K562 (cell line): ENCODE measurements around the gene FARP1. TPM values are rescaled to one million over a fixed set of nuclear protein-coding genes. Genes with fewer than 3 reads are reported as not detected.

ENCODE experiments used
- ATAC-seq: fragments of 200-7000 bp; cut with Tn5 transposase; 3 replicates; pipeline ENCODE4 v1.9.1; 2020; ENCODE audit warnings: moderate library complexity
- BruUV-seq: library from RNA; stranded (reverse); fragments of 400-500 nt; replicated peaks from 2 replicates; lab custom pipeline; 2021; lab: Mats Ljungman, UMichigan
- CTCF ChIA-PET: fragments of 300-600 bp; formaldehyde crosslinking; extraction: SDS; loops from one replicate; lab custom pipeline; 2021; ENCODE audit warnings: low intra/inter-chr PET ratio; lab: Yijun Ruan, JAX
- POLR2A ChIA-PET: fragments of 300-600, 350-650 bp; sonication (Branson Sonifier 250); formaldehyde crosslinking; extraction: SDS; loops from one replicate; lab custom pipeline; 2021; ENCODE audit warnings: antibody characterized with exemption, inconsistent platforms; lab: Yijun Ruan, JAX
- DNase-seq, 4 experiments: peaks; one replicate each; pipeline versions ENCODE4 v3.0.0 to v3.0.0-alpha.2; 2011 to 2018; ENCODE audit warnings: low spot score in 3 of 4, mixed read lengths in 3 of 4; ENCODE audit errors: extremely low read depth in 1 of 4
- FAIRE-seq: peaks from 2 replicates; lab custom pipeline; 2011; peaks lifted over from hg19 to GRCh38; lab: Jason Lieb, UNC
- H2AFZ ChIP-seq: 2 replicates; pipeline ENCODE4 v1.6.0; 2011; ENCODE audit warnings: low read depth, low read length, control low read depth, inconsistent platforms
- H3K27ac ChIP-seq: fragments of 200-600 bp; 3 replicates; pipeline ENCODE4 v1.8.0; 2011; ENCODE audit warnings: low read depth, mild to moderate bottlenecking, control low read depth, inconsistent platforms, low read length, moderate library complexity, mixed read lengths; ENCODE audit errors: extremely low read depth
- H3K27me3 ChIP-seq, 2 experiments: fragments of 300-600 bp in 1 of 2; 2 replicates in 1 of 2; 3 replicates in 1 of 2; pipeline versions ENCODE4 v1.6.0 to v1.8.0; 2011; ENCODE audit warnings: inconsistent platforms in 2 of 2, low read length in 2 of 2, mild to moderate bottlenecking in 1 of 2, mixed read lengths in 1 of 2, moderate library complexity in 1 of 2; ENCODE audit not compliant: control insufficient read depth in 2 of 2, insufficient read depth in 2 of 2
- H3K36me3 ChIP-seq: fragments of 300-600 bp; 3 replicates; pipeline ENCODE4 v1.8.0; 2011; ENCODE audit warnings: mild to moderate bottlenecking, low read length, inconsistent platforms; ENCODE audit not compliant: control insufficient read depth, insufficient read depth
- H3K4me1 ChIP-seq, 2 experiments: fragments of 200-600 bp in 1 of 2; replicated peaks in 1 of 2; 2 replicates in 1 of 2; 3 replicates in 1 of 2; pipeline versions ENCODE4 v1.5.1 to v1.8.0; 2011; ENCODE audit warnings: inconsistent platforms in 2 of 2, low read length in 2 of 2, mild to moderate bottlenecking in 1 of 2, mixed read lengths in 1 of 2, moderate library complexity in 1 of 2; ENCODE audit not compliant: control insufficient read depth in 2 of 2, insufficient read depth in 2 of 2
- H3K4me2 ChIP-seq: 2 replicates; pipeline ENCODE4 v1.6.1; 2011; ENCODE audit warnings: low read length, control low read depth, inconsistent platforms, mixed read lengths; ENCODE audit not compliant: insufficient read depth
- H3K4me3 ChIP-seq: fragments of 200-600 bp; sonication (generic), shearing (Covaris generic); 2 replicates; pipeline ENCODE4 v1.5.1; 2016; ENCODE audit warnings: control low read depth, inconsistent platforms
- H3K79me2 ChIP-seq: fragments of 200-600 bp; 3 replicates; pipeline ENCODE4 v1.8.0; 2011; ENCODE audit warnings: low read length, inconsistent platforms; ENCODE audit not compliant: control insufficient read depth, insufficient read depth
- H3K9ac ChIP-seq, 2 experiments: 2 replicates each; pipeline versions ENCODE4 v1.6.0 to v1.6.1; 2011; ENCODE audit warnings: low read depth in 2 of 2, low read length in 2 of 2, control low read depth in 1 of 2, inconsistent platforms in 1 of 2, mild to moderate bottlenecking in 1 of 2, mixed read lengths in 1 of 2; ENCODE audit not compliant: insufficient read depth in 1 of 2
- H3K9me1 ChIP-seq: one replicate; pipeline ENCODE4 v1.6.0; 2011; ENCODE audit warnings: inconsistent platforms, mild to moderate bottlenecking, low read length, moderate library complexity; ENCODE audit not compliant: control insufficient read depth, insufficient read depth
- H3K9me3 ChIP-seq: replicated peaks from 2 replicates; pipeline ENCODE4 v1.5.1; 2011; ENCODE audit warnings: low read depth, low read length, inconsistent platforms; ENCODE audit not compliant: control insufficient read depth, insufficient read depth
- H4K20me1 ChIP-seq: replicated peaks from 2 replicates; pipeline ENCODE4 v1.6.1; 2011; ENCODE audit warnings: low read length, inconsistent platforms, mixed read lengths; ENCODE audit not compliant: control insufficient read depth, insufficient read depth
- ATF3 ChIP-seq, 2 experiments: fragments of 450-650 bp in 1 of 2; sonication (generic) in 1 of 2; formaldehyde crosslinking in 1 of 2; IDR thresholded peaks in 1 of 2; conservative IDR thresholded peaks in 1 of 2; 2 replicates each; pipeline versions ENCODE4 v1.6.1 to v1.8.1; 2016 to 2023; ENCODE audit warnings: mild to moderate bottlenecking in 2 of 2, moderate library complexity in 2 of 2, inconsistent platforms in 1 of 2, missing genetic modification reagents in 1 of 2
- BRCA1 ChIP-seq, 2 experiments: fragments of 450-650 bp in 1 of 2; sonication (generic) in 1 of 2; formaldehyde crosslinking in 1 of 2; IDR thresholded peaks; 2 replicates each; pipeline versions ENCODE4 v1.5.0 to v1.6.1; 2017 to 2020; ENCODE audit warnings: mild to moderate bottlenecking in 1 of 2, missing genetic modification reagents in 1 of 2
- CREBBP ChIP-seq: IDR thresholded peaks from one replicate; pipeline ENCODE4 v1.6.1; 2012; ENCODE audit warnings: low read depth, mild to moderate bottlenecking, control low read depth, inconsistent platforms, low read length
- E2F5 ChIP-seq: sonication (generic); formaldehyde crosslinking; IDR thresholded peaks from 2 replicates; pipeline ENCODE4 v1.8.0; 2022; ENCODE audit warnings: mild to moderate bottlenecking, missing genetic modification reagents
- E4F1 ChIP-seq: fragments of 250-450 bp; sonication (Bioruptor Pico); IDR thresholded peaks from 2 replicates; pipeline ENCODE4 v1.5.0; 2021; ENCODE audit warnings: mild to moderate bottlenecking, borderline replicate concordance
- EZH2 ChIP-seq: IDR thresholded peaks from 2 replicates; pipeline ENCODE4 v1.6.1; 2012; ENCODE audit warnings: low read depth, mild to moderate bottlenecking, inconsistent platforms, low read length, borderline replicate concordance
- GTF2A2 ChIP-seq: IDR thresholded peaks from 2 replicates; pipeline ENCODE4 v1.6.1; 2016; ENCODE audit warnings: mild to moderate bottlenecking, missing genetic modification characterization, missing compliant biosample characterization
- NCOA4 ChIP-seq: fragments of 450-650 bp; IDR thresholded peaks from 2 replicates; pipeline ENCODE4 v1.6.1; 2018; ENCODE audit warnings: mild to moderate bottlenecking; ENCODE audit not compliant: partially characterized antibody
- RB1 ChIP-seq: fragments of 450-650 bp; IDR thresholded peaks from 2 replicates; pipeline ENCODE4 v1.6.1; 2017; ENCODE audit warnings: low read depth, mild to moderate bottlenecking
- SRSF7 ChIP-seq: fragments of 200-400 bp; formaldehyde crosslinking; optimal IDR thresholded peaks from 2 replicates; pipeline ENCODE3; 2017; ENCODE audit warnings: mild to moderate bottlenecking, low read depth, low read length
- YBX1 ChIP-seq: fragments of 450-650 bp; IDR thresholded peaks from 2 replicates; pipeline ENCODE4 v1.7.1; 2016; ENCODE audit warnings: mild to moderate bottlenecking
- ZKSCAN3 ChIP-seq: fragments of 250-450 bp; sonication (Bioruptor Pico); IDR thresholded peaks from 2 replicates; pipeline ENCODE4 v1.4.0; 2020
- ZNF175 ChIP-seq: fragments of 200-800 bp; sonication (Bioruptor generic); IDR thresholded peaks from 2 replicates; pipeline ENCODE4 v1.6.1; 2016; ENCODE audit warnings: low read depth, mild to moderate bottlenecking, missing genetic modification characterization, missing compliant biosample characterization
- ZNF79 ChIP-seq: fragments of 250-450 bp; sonication (Bioruptor Pico); IDR thresholded peaks from 2 replicates; pipeline ENCODE4 v1.4.0; 2020; ENCODE audit warnings: low read depth, mild to moderate bottlenecking, moderate library complexity
- WGBS: fragments of 100-300 bp; shearing (Covaris generic); methylation state at CpG from one replicate; pipeline ENCODE4 v1.1.6; 2016; ENCODE audit warnings: low coverage, mixed read lengths; ENCODE audit not compliant: insufficient coverage; ENCODE audit errors: missing lambda C conversion rate; 5-methylcytosine and 5-hydroxymethylcytosine counted together
- in situ Hi-C: fragments of 300-500 bp; cut with MboI; formaldehyde crosslinking; loops from 4 replicates; pipeline ENCODE4 v1.15.0; 2018; ENCODE audit warnings: inconsistent platforms, mixed read lengths
- intact Hi-C: fragments of 100-400 bp; cut with micrococcal nuclease; formaldehyde crosslinking; loops from 2 replicates; pipeline ENCODE4 v1.14.2; 2022
- polyA plus RNA-seq, 8 experiments: library from polyadenylated mRNA; depleted of rRNA in 4 of 8; stranded (reverse) in 5 of 8; unstranded in 3 of 8; fragments of >200 nt; fragmentation: Nextera tagmentation in 2 of 8; fragmentation: Illumina TruSeq in 1 of 8; extraction: Ambion mirVana in 2 of 8; extraction: Trizol in 1 of 8; gene quantifications; 2 replicates each; pipeline versions ENCODE4 v1.2.1 to v1.2.3, GENCODE V29; 2011 to 2014; ENCODE audit warnings: inconsistent platforms in 1 of 8, missing spikeins in 1 of 8
- total RNA-seq, 7 experiments: library from RNA; depleted of rRNA in 6 of 7; stranded (reverse); fragments of >200 nt in 6 of 7; fragmentation: Illumina TruSeq in 2 of 7; extraction: Trizol in 2 of 7; gene quantifications; 2 replicates each; pipeline versions ENCODE4 v1.2.1 to v1.2.3, GENCODE V29; 2011 to 2021; ENCODE audit warnings: low replicate concordance in 1 of 7

Gene FARP1
- total and polyA plus RNA-seq, 9 of the 15 experiments (the other 6 are each of a cell fraction or from before 2014, with no cell fraction given) = 0.03 to 0.29 (median 0.05) TPM; not detected in 3

GRCh38 chr13:98262292-98262691 lies 119.4 kb downstream of the FARP1 start:
- peaks cover 0 to 26% of the 10 kb centered on the region in 2 experiments; a peak in 4 of 5 replicates for H3K27me3 ChIP-seq
- no peaks in the 10 kb centered on the region for H3K9me1 ChIP-seq
- no peaks in the 10 kb centered on the region for H3K9me3 ChIP-seq
- no peaks in the 10 kb centered on the region for H3K36me3 ChIP-seq
- H3K4me1 ChIP-seq = no peaks in the 10 kb centered on the region
- no peaks in the 10 kb centered on the region for H4K20me1 ChIP-seq
- TF ChIP-seq BRCA1 (IDR thresholded peaks at IDR 0.05) (no peak), BRCA1 (CRISPR knock-in tag; IDR thresholded peaks at IDR 0.05) (no peak), E4F1 (no peak), CREBBP (no peak), YBX1 (no peak), NCOA4 (no peak), EZH2 (no peak), ZNF79 (CRISPR knock-in tag) (no peak), SRSF7 (no peak), RB1 (no peak), ZNF175 (CRISPR knock-in tag) (no peak), ATF3 (IDR thresholded peaks at IDR 0.05) (no peak), ATF3 (CRISPR knock-in tag; conservative IDR thresholded peaks at IDR 0.05) (no peak), E2F5 (no peak), GTF2A2 (tag) (no peak), ZKSCAN3 (CRISPR knock-in tag) (no peak)
- no TSS peak for BruUV-seq
- no peak overlapping the region for H3K27ac ChIP-seq
- no peak overlapping the region for H3K4me3 ChIP-seq
- ATAC-seq (no peak), DNase-seq (no peak), FAIRE-seq (no peak)
- intact Hi-C loops = no loop called here
- CTCF ChIA-PET = no interaction called here
- H3K79me2 ChIP-seq = no peaks in the 10 kb centered on the region
- in situ Hi-C loops = no loop called here
- POLR2A ChIA-PET = interaction anchor here (1.1 to 1.5 kb wide), 2 partner anchors 15 kb away, joined by 3 read pairs; no protein-coding TSS in a partner anchor
- WGBS = 1% methylated on average over 5 of the region's 5 CpGs
- no peak overlapping the region for H3K4me2 ChIP-seq
- H3K9ac ChIP-seq = no peak overlapping the region
- H2AFZ ChIP-seq = no peak overlapping the region
